Activated T-helper 17 cell treated with anti-CD3 and anti-CD28 coated beads, Interleukin-2, amount 50 U/mL, for 72 hours (primary cell): ENCODE data around the gene INS. TPM values are rescaled to one million over a fixed set of nuclear protein-coding genes. Genes with fewer than 3 reads are reported as not detected.

ENCODE experiments used
- ATAC-seq: fragments of 150-1000 bp; cut with Tn5 transposase; replicated peaks from 2 replicates; pipeline ENCODE4 v1.10.0; 2021; ENCODE audit warnings: mild to moderate bottlenecking, moderate library complexity
- H3K27ac Mint-ChIP-seq: one replicate; pipeline ENCODE4 v1.8.0; 2022; ENCODE audit warnings: mixed read lengths
- H3K27me3 Mint-ChIP-seq: one replicate; pipeline ENCODE4 v1.8.0; 2022; ENCODE audit warnings: mixed read lengths
- H3K36me3 Mint-ChIP-seq: one replicate; pipeline ENCODE4 v1.8.0; 2022; ENCODE audit warnings: low read depth, mild to moderate bottlenecking, mixed read lengths
- H3K4me1 Mint-ChIP-seq: one replicate; pipeline ENCODE4 v1.8.0; 2022; ENCODE audit warnings: mixed read lengths
- H3K4me3 Mint-ChIP-seq: one replicate; pipeline ENCODE4 v1.8.0; 2022; ENCODE audit warnings: mild to moderate bottlenecking, mixed read lengths
- H3K9me3 Mint-ChIP-seq: one replicate; pipeline ENCODE4 v1.8.0; 2022; ENCODE audit warnings: mixed read lengths
- total RNA-seq, 2 donors: library from RNA; stranded (reverse); gene quantifications; one replicate each; pipeline ENCODE4 v1.2.3, GENCODE V29; 2022

The INS gene
- total RNA-seq, 2 donors from 2014 or later: not detected

DNA sequence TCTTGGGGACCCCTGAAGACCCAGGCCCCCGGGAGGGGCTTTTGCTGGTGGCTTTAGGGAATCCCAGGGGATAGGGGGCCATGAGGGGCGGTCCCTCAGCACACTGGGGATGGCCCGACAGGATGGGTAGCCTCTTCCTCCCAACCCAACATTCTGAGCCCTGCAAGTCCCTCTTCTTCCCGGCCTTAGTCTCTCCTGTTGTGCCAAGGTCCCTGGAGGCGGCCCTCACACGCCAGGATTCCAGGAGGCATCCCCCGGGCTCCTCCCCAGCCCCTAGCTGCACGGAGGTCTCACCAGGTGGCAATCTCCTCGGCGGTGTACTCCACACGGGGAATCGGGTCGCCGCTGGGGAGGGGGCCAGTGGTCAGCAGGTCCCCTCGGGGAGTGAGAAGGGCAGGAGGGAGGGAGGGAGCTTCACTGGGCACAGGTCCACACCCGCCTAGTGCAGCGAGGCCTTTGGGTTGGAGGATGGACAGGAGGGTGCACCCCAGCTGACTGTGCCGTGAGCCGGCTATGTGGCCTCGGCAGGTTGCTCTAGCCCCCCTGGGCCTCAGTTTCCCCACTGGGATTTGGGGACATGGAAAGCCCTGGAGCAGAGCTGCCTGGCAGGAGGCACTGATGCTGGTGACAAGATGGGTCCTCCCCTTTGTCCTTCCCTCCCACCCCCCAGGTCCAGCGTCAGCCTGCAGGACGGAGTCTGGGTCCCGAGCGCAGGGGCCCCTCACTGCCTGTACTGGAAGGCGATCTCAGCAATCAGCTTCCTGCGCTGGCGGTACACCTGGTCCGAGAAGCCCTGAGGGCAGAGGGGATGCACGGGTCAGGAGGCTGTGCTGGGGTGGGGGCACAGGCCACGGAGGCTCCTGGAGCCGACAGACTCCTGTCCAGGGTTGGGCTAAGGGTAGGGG, 6.4 kb upstream of the INS start:
- Mint-ChIP-seq H3K9me3 (no peaks in the 10 kb centered on the region), H3K4me1 (no peaks in the 10 kb centered on the region)

DNA sequence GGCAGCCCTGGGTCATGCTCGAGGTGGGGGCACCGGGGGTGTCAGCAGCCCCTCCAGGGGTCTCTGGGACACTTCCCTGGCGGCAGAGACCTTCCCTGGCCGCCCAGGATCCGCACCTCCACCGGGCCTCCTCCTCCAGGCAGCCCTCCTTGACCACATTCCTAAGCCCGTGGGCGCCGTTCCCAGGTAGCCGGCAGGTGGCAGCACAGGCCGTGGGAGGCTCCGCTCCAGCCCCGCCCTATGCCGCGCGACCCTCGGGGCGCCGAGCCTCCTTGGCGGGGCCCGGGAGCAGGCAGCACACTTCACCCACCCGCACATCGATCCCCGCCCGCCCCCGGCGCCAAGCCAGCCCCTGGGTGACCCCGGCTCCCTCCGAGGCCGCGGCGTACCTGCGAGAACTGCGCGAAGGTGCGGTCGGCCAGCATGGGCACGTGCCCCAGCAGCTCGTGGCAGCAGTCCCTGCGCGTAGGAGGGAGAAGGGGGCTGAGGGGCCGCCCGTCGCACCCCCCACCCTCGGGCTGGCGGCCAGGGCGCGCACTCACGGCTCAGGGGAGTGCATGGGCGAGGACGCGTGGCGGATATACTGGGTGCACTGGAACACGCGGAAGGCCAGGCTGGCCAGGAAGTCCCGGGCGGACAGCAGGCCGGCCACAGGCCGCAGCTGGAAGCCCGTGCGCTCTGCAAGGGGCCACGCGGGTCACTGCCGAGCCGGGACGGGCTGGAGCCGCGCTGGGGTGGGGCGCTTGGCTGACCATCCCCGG, 5.3 kb upstream of the INS start:
- H3K9me3 Mint-ChIP-seq: no peaks in the 10 kb centered on the region
- H3K4me3 Mint-ChIP-seq: no peak overlapping the region
- ATAC-seq: peak; percentile 77
- H3K36me3 Mint-ChIP-seq: no peaks in the 10 kb centered on the region
- no peaks in the 10 kb centered on the region for H3K27me3 Mint-ChIP-seq
- H3K27ac Mint-ChIP-seq: no peak overlapping the region
- no peaks in the 10 kb centered on the region for H3K4me1 Mint-ChIP-seq

More for the DNA sequence above, 6.4 kb upstream of the INS start:
- no peak overlapping the region for H3K4me3 Mint-ChIP-seq
- H3K27me3 Mint-ChIP-seq: no peaks in the 10 kb centered on the region
- H3K36me3 Mint-ChIP-seq: no peaks in the 10 kb centered on the region
- ATAC-seq: no peak
- H3K27ac Mint-ChIP-seq: no peak overlapping the region

DNA sequence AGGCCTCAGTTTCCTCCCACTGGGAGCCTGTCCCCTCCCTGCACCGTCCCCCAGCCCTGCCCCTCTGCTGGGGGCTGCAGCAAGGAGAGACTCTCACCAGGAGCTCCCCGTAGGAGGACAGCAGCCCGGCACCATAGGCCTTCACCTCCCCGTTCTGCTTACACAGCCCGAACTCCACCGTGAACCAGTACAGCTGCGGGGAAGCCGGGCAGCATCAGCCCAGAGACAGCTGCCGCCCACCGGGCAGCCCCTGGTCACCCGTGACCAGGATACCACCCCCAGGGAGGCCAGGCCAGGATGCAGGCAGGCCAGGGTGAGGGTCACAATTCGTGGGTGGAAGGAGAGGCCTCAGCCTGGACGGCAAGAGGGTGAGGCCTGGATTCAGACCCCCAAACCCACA, 4.6 kb upstream of the INS start:
- Mint-ChIP-seq H3K36me3 (no peaks in the 10 kb centered on the region), H3K4me3 (no peak overlapping the region), H3K9me3 (no peaks in the 10 kb centered on the region), H3K4me1 (no peaks in the 10 kb centered on the region), H3K27me3 (no peaks in the 10 kb centered on the region), H3K27ac (no peak overlapping the region)
- ATAC-seq: no peak

DNA sequence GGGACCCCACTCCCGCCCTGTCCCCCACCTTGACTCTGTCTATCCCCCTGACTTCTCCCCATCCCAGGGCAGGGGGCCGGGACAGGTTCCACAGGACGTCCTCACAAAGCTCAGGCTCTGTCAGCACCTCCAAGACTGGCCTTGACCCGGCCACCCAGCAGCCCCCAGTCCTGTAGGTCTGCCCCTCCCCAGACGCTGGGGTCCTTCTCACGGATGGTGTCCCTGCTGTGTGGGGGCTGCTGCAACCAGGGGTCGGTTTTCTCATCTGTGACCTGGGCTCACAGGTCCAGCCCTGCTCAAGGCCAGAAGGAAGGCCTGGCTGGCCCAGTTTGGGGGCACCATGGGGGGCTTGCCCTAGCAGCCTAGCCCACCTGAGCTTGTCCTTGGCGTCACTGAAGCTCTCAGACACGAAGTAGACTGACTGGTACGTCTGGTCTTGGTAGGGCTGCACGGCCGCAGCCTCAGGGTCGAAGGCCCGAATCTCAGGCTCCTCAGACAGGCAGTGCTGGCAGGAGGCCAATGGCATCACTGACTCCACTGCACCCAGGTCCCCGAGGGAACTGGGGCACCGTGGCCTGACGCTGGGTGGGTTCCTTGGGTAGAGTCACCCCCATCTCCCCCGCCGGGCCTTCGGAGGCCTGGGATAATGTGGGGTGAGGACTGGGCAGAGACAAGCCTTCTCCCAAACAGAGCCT, 4.0 kb upstream of the INS start:
- Mint-ChIP-seq H3K36me3 (no peaks in the 10 kb centered on the region), H3K27ac (no peak overlapping the region), H3K4me3 (no peak overlapping the region), H3K9me3 (no peaks in the 10 kb centered on the region), H3K27me3 (no peaks in the 10 kb centered on the region), H3K4me1 (no peaks in the 10 kb centered on the region)
- ATAC-seq: no peak

DNA sequence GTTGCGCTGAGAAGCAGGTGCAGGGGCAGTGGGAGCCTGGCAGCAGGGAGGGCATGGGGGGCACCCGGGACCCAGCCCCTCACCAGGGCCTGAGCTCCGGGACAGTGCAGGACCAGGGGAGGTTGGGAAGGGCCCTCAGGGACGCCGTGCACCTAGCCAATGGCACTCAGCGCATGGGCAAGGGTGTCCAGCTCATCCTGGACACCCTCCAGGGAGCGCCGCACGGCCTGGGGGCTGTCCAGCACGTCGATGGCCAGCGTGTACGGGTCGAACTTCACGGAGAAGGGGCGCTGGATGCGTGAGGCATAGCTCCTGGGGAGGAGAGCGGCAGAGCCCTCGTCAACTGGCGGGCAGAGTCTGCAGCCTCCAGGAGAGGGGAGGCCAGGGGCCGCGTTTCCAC, 3.1 kb upstream of the INS start:
- Mint-ChIP-seq H3K27me3 (no peaks in the 10 kb centered on the region), H3K27ac (no peak overlapping the region), H3K36me3 (no peaks in the 10 kb centered on the region), H3K4me1 (no peaks in the 10 kb centered on the region), H3K9me3 (no peaks in the 10 kb centered on the region), H3K4me3 (no peak overlapping the region)
- ATAC-seq: no peak

DNA sequence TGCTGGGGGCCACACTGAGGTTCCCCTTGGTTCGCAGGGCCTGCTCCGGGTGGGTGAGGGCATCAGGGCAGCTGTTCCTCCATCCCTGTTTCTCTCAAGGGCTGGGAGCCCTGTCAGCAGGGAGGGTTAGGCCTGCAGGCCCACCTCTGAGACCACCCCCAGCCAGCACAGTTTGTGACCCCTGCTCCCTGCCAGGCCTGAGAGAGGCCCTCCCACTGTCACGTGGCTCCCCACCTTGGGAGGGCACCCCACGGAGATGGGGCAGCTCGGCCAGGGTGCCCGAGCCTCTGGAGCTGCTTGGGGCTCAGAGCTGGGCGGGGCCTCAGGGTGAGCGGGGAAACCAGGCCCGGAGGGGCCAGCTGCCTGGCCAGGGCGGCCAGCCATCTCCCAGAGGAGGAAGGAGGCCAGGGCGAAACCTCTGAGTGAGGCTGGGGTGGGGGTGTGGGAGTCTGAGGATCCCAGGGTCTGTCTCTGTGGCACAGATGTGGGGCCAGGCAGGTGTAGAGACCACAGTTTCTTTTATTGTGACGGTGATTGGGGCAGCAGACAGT, 2.5 kb upstream of the INS start:
- no peaks in the 10 kb centered on the region for H3K27me3 Mint-ChIP-seq
- no peak for ATAC-seq
- no peaks in the 10 kb centered on the region for H3K36me3 Mint-ChIP-seq
- H3K27ac Mint-ChIP-seq: no peak overlapping the region
- H3K4me3 Mint-ChIP-seq: no peak overlapping the region
- H3K4me1 Mint-ChIP-seq: no peaks in the 10 kb centered on the region
- no peaks in the 10 kb centered on the region for H3K9me3 Mint-ChIP-seq

DNA sequence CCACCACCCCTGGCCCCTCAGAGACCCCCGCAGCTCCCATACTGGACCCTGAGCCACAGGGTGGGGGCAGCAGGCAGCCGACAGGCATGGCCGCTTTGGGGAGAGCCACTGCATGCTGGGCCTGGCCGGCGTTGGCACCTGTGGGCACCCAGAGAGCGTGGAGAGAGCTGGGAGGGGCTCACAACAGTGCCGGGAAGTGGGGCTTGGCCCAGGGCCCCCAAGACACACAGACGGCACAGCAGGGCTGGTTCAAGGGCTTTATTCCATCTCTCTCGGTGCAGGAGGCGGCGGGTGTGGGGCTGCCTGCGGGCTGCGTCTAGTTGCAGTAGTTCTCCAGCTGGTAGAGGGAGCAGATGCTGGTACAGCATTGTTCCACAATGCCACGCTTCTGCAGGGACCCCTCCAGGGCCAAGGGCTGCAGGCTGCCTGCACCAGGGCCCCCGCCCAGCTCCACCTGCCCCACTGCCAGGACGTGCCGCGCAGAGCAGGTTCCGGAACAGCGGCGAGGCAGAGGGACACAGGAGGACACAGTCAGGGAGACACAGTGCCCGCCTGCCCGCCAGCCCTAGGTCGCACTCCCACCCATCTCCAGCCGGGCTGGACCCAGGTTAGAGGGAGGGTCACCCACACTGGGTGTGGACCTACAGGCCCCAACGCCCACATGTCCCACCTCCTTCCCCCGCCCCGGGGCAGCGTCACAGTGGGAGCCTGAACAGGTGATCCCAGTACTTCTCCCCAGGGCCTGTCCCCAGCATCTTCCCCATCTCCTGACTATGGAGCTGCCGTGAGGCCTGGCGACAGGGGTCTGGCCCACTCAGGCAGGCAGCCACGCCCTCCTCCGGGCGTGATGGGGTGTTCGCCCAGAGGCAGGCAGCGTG, 1.2 kb downstream of the INS start:
- no peaks in the 10 kb centered on the region for H3K27me3 Mint-ChIP-seq
- H3K27ac Mint-ChIP-seq: no peak overlapping the region
- no peak overlapping the region for H3K4me3 Mint-ChIP-seq
- no peaks in the 10 kb centered on the region for H3K4me1 Mint-ChIP-seq
- no peak for ATAC-seq
- H3K9me3 Mint-ChIP-seq: no peaks in the 10 kb centered on the region
- H3K36me3 Mint-ChIP-seq: no peaks in the 10 kb centered on the region

DNA sequence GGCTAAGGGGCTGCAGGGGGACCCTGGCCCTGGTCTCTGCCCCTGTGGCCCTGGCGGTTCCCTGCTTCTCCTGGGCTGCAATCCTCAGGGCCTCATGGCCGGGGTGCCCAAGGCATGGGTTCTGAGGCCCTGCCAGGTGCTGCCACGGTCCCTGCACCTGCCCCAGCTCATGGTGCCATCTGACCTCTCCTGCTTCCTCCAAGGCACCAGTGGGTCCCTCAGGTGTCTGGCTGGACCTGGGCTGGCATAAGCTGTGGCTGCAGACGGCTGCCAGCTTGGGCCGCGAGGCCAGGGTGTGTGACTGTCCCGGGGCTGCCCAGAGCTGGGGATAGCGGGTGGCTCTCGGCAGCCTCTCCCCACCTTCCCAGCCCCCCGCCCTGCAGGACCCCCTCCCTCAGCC, 2.0 kb downstream of the INS start:
- H3K27ac Mint-ChIP-seq: no peak overlapping the region
- H3K27me3 Mint-ChIP-seq: no peaks in the 10 kb centered on the region
- H3K9me3 Mint-ChIP-seq: no peaks in the 10 kb centered on the region
- no peak for ATAC-seq
- no peaks in the 10 kb centered on the region for H3K36me3 Mint-ChIP-seq
- no peak overlapping the region for H3K4me3 Mint-ChIP-seq
- H3K4me1 Mint-ChIP-seq: no peaks in the 10 kb centered on the region

DNA sequence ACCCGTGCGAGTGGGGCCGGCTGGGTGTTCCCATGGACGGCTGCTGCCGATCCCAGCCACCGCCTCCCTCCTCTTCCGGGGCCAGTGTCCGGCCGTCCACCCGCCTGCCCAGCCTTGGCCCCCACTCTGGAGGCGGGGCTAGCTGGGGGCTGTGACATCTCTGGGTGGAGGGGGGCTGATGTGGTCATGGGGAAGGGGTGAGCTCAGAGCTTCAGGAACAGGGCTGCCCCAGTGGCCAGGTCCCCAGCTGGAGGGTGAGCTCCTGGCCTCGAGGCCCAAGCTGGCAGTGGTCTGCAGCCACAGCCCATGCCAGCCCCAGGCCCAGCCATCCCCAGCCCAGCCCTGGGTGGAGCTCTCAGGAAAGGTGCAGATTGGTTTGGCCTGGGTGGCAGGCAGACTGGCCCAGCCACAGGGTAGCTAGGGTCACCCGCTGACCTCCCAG, 2.7 kb downstream of the INS start:
- H3K4me3 Mint-ChIP-seq: no peak overlapping the region
- H3K27ac Mint-ChIP-seq: no peak overlapping the region
- H3K9me3 Mint-ChIP-seq: no peaks in the 10 kb centered on the region
- H3K27me3 Mint-ChIP-seq: no peaks in the 10 kb centered on the region
- ATAC-seq: no peak
- H3K36me3 Mint-ChIP-seq: no peaks in the 10 kb centered on the region
- no peaks in the 10 kb centered on the region for H3K4me1 Mint-ChIP-seq

DNA sequence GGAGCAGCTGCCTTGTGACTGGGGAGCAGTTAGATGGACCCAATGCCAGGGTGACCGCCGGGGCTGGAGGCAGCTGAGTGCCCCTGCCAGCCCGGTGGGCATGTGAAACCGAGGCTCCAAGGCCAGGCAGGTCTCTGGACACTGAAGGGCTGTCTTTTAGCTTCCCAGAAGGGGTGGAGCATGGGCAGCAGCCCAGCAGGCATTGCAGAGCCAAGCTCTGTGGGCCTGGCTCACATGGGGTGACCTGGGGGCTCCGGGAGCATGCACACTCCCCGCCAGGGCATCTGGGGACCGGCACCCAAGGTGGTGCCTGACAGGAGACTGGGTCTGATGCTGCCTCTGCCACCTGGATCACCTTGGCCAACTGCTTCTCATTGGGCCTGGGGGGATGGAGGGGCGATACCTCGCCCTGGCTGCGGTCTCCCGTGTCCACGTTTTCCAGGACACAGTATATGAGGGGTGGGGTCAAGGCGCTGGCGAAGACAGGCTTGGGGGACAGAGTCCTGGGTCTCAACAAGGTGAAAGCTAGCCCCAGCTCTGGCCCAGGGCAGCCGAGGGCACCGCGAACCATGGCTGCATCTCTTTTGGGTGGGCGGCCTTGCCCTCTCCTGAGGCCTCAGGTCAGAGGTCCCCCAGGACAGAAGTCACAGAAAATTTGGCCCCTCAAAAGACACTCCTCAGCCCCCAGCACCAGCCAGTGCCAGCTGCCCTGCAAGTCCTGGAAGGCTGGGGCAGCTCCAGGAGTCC, 3.5 kb downstream of the INS start:
- Mint-ChIP-seq H3K27ac (no peak overlapping the region), H3K27me3 (no peaks in the 10 kb centered on the region), H3K9me3 (no peaks in the 10 kb centered on the region), H3K36me3 (no peaks in the 10 kb centered on the region), H3K4me3 (no peak overlapping the region), H3K4me1 (no peaks in the 10 kb centered on the region)
- ATAC-seq: no peak

DNA sequence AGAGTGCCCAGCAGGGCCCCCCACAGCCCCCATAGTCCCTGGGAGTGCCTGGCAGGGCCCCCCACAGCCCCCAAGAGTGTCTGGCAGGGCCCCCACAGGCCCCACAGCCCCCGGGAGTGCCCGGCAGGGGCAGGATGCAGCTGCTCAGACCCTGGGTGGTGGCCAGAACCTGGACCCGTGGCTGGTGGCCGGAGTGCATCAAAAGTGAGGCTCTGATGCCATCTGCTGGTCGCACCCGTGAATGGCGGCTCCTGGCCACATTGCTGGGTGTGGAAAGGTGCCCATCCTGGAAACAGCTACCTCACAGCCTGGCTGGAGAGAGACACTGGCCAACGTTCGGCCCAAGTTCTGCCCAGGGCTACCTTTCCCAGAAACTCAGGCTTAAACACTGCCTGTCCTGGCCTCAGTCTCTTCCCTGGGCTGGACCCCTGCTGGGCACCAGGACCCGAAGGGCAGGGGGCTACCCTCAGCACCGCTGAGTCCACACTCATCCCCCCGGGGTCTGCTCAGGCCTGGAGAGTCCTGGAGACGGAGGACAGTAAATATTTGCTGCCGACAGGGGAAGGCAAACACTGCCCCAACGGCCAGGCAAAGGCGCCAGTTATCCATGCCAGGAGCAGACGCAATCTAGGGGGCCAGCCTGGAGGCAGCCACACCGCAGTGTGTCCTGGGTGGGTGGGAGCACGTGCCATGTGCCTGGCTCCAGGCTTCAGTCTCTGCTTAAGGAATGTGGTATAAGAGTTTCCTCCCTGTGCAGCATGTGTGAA, 4.4 kb downstream of the INS start:
- no peaks in the 10 kb centered on the region for H3K27me3 Mint-ChIP-seq
- peak; percentile 54 for ATAC-seq
- H3K4me3 Mint-ChIP-seq: no peak overlapping the region
- H3K27ac Mint-ChIP-seq: no peak overlapping the region
- H3K9me3 Mint-ChIP-seq: no peaks in the 10 kb centered on the region
- H3K36me3 Mint-ChIP-seq: no peaks in the 10 kb centered on the region
- H3K4me1 Mint-ChIP-seq: no peaks in the 10 kb centered on the region

DNA sequence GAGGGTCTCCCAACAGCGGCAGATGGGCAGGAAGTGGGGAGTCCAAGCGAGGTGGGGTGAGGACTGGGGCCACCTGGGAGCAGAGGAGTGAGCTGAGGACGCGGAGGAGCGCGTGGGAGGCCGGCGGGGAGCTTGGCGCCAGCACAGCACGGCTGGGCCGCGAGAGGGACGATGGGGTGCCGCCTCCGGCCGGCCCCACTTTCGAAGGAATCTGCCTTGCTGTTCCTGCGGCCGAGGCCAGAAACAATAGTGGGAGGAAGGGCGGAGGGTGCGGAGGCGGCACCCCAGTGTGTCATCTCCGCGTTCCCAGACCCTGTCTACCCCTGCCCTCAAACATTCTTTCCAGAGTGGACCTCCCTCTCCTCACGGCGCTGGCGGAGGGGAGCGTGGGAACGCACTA, 5.5 kb downstream of the INS start:
- Mint-ChIP-seq H3K4me3 (no peak overlapping the region), H3K4me1 (no peaks in the 10 kb centered on the region), H3K36me3 (no peaks in the 10 kb centered on the region), H3K27me3 (peaks cover 9% of the 10 kb centered on the region), H3K27ac (no peak overlapping the region), H3K9me3 (no peaks in the 10 kb centered on the region)
- ATAC-seq: no peak

DNA sequence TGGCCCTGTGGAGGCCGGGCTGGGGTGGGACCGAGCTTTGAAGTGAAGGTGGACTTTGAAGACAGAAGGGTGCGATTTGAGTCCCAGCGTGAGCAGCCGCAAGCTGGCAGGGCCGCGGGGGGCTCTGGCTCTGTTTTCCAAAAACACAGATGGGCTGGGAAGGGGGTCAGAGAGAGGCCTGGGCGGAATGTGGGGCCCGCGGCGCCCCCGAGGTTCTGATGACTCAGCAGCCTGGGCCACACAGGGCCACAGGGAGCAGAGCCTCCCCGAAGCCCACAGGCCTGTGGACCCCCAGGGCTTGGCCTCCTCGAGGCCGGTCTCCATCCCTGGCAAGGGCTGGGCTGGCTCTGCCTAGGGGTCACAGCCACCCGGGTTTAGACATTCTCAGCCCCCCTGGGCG, 6.1 kb downstream of the INS start:
- Mint-ChIP-seq H3K4me3 (no peak overlapping the region), H3K27ac (no peak overlapping the region), H3K36me3 (no peaks in the 10 kb centered on the region), H3K4me1 (no peaks in the 10 kb centered on the region), H3K9me3 (no peaks in the 10 kb centered on the region), H3K27me3 (peaks cover 13% of the 10 kb centered on the region)
- ATAC-seq: no peak
